HEK293 (cell line): ENCODE data around the gene CXCL6.

Source experiments
- CTCF ChIA-PET: fragments of 350-600 bp; formaldehyde crosslinking; extraction: SDS; loops from one replicate; lab custom pipeline; 2021; ENCODE audit warnings: antibody characterized with exemption; lab: Yijun Ruan, JAX
- POLR2A ChIA-PET: fragments of 300-600 bp; formaldehyde crosslinking; extraction: SDS; loops from one replicate; lab custom pipeline; 2020; ENCODE audit warnings: antibody characterized with exemption, inconsistent platforms; lab: Yijun Ruan, JAX
- H3K27ac ChIP-seq: fragments of 200-500 bp; sonication (Bioruptor generic); 2 replicates; pipeline ENCODE4 v1.5.1; 2014; ENCODE audit warnings: low read depth, low read length, control low read depth, inconsistent platforms; ENCODE audit errors: extremely low read depth
- H3K36me3 ChIP-seq, 2 experiments: fragments of 200-500 bp in 1 of 2; sonication (Bioruptor generic) in 1 of 2; 1 replicate in 1 of 2; 2 replicates in 1 of 2; pipeline ENCODE4 v1.5.1; 2014 to 2017; ENCODE audit warnings: inconsistent platforms in 2 of 2, low read length in 2 of 2; ENCODE audit not compliant: control insufficient read depth in 2 of 2, insufficient read depth in 1 of 2
- H3K4me1 ChIP-seq: fragments of 200-500 bp; sonication (Bioruptor generic); 2 replicates; pipeline ENCODE4 v1.5.1; 2014; ENCODE audit warnings: mild to moderate bottlenecking, low read length, inconsistent platforms; ENCODE audit not compliant: control insufficient read depth, insufficient read depth
- H3K4me3 ChIP-seq: 2 replicates; pipeline ENCODE4 v1.5.1; 2011; ENCODE audit warnings: low read depth, mild to moderate bottlenecking, control low read depth, low read length, moderate library complexity
- H3K9me3 ChIP-seq: fragments of 200-500 bp; sonication (Bioruptor generic); 2 replicates; pipeline ENCODE4 v1.5.1; 2014; ENCODE audit warnings: low read depth, low read length, inconsistent platforms; ENCODE audit not compliant: control insufficient read depth, insufficient read depth
- GLIS2 ChIP-seq: fragments of 450-650 bp; formaldehyde crosslinking; IDR thresholded peaks from 2 replicates; pipeline ENCODE4 v1.5.1; 2016; ENCODE audit warnings: missing biosample characterization, missing genetic modification characterization
- KLF16 ChIP-seq: fragments of 450-650 bp; formaldehyde crosslinking; IDR thresholded peaks from 2 replicates; pipeline ENCODE4 v1.5.1; 2017; ENCODE audit warnings: missing biosample characterization, missing genetic modification characterization
- MZF1 ChIP-seq: fragments of 450-650 bp; formaldehyde crosslinking; IDR thresholded peaks from 2 replicates; pipeline ENCODE4 v1.5.1; 2017; ENCODE audit warnings: missing biosample characterization, missing genetic modification characterization, borderline replicate concordance
- PATZ1 ChIP-seq: fragments of 450-650 bp; formaldehyde crosslinking; IDR thresholded peaks from 2 replicates; pipeline ENCODE4 v1.5.1; 2016; ENCODE audit warnings: missing biosample characterization, missing genetic modification characterization
- SP2 ChIP-seq: fragments of 450-650 bp; formaldehyde crosslinking; IDR thresholded peaks from 2 replicates; pipeline ENCODE4 v1.5.1; 2016; ENCODE audit warnings: missing biosample characterization, missing genetic modification characterization
- ZBTB48 ChIP-seq: fragments of 450-650 bp; formaldehyde crosslinking; IDR thresholded peaks from 2 replicates; pipeline ENCODE4 v1.5.1; 2016; ENCODE audit warnings: missing biosample characterization, missing genetic modification characterization
- ZBTB49 ChIP-seq: fragments of 450-650 bp; formaldehyde crosslinking; IDR thresholded peaks from 2 replicates; pipeline ENCODE4 v1.5.1; 2016; ENCODE audit warnings: missing biosample characterization, missing genetic modification characterization, low read depth
- ZBTB8A ChIP-seq: fragments of 450-650 bp; formaldehyde crosslinking; IDR thresholded peaks from 2 replicates; pipeline ENCODE4 v1.5.1; 2016; ENCODE audit warnings: missing biosample characterization, missing genetic modification characterization
- ZNF112 ChIP-seq: fragments of 450-650 bp; formaldehyde crosslinking; IDR thresholded peaks from 2 replicates; pipeline ENCODE4 v1.5.0; 2017; ENCODE audit warnings: missing biosample characterization, missing genetic modification characterization
- ZNF146 ChIP-seq: fragments of 450-650 bp; formaldehyde crosslinking; IDR thresholded peaks from 2 replicates; pipeline ENCODE4 v1.5.1; 2016; ENCODE audit warnings: missing biosample characterization, missing genetic modification characterization
- ZNF18 ChIP-seq: fragments of 450-650 bp; formaldehyde crosslinking; IDR thresholded peaks from 2 replicates; pipeline ENCODE4 v1.5.1; 2016; ENCODE audit warnings: missing biosample characterization, missing genetic modification characterization
- ZNF23 ChIP-seq: fragments of 450-650 bp; formaldehyde crosslinking; IDR thresholded peaks from 2 replicates; pipeline ENCODE4 v1.5.1; 2016; ENCODE audit warnings: missing biosample characterization, missing genetic modification characterization, borderline replicate concordance
- ZNF239 ChIP-seq: fragments of 450-650 bp; formaldehyde crosslinking; IDR thresholded peaks from 2 replicates; pipeline ENCODE4 v1.5.1; 2016; ENCODE audit warnings: missing biosample characterization, missing genetic modification characterization
- ZNF335 ChIP-seq: fragments of 450-650 bp; formaldehyde crosslinking; conservative IDR thresholded peaks from 2 replicates; pipeline ENCODE4 v1.5.1; 2016; ENCODE audit warnings: missing biosample characterization, missing genetic modification characterization
- ZNF366 ChIP-seq: fragments of 450-650 bp; formaldehyde crosslinking; conservative IDR thresholded peaks from 2 replicates; pipeline ENCODE4 v1.5.1; 2016; ENCODE audit warnings: missing biosample characterization, missing genetic modification characterization
- ZNF394 ChIP-seq: fragments of 450-650 bp; formaldehyde crosslinking; IDR thresholded peaks from 2 replicates; pipeline ENCODE4 v1.5.1; 2016; ENCODE audit warnings: missing biosample characterization, missing genetic modification characterization, mild to moderate bottlenecking, moderate library complexity, borderline replicate concordance
- ZNF558 ChIP-seq: fragments of 450-650 bp; formaldehyde crosslinking; IDR thresholded peaks from 2 replicates; pipeline ENCODE4 v1.5.1; 2016; ENCODE audit warnings: missing biosample characterization, missing genetic modification characterization
- TF ChIP-seq, protein P1 (sequence below): fragments of 450-650 bp; formaldehyde crosslinking; IDR thresholded peaks from 2 replicates; pipeline ENCODE4 v1.5.0; 2017; ENCODE audit warnings: missing biosample characterization, missing genetic modification characterization, borderline replicate concordance
- TF ChIP-seq, protein P2 (sequence below): fragments of 450-650 bp; formaldehyde crosslinking; IDR thresholded peaks from 2 replicates; pipeline ENCODE4 v1.5.1; 2017; ENCODE audit warnings: missing biosample characterization, missing genetic modification characterization
- TF ChIP-seq, protein P3 (sequence below): fragments of 450-650 bp; formaldehyde crosslinking; optimal IDR thresholded peaks from 2 replicates; pipeline ENCODE3; 2016; ENCODE audit warnings: missing biosample characterization, mild to moderate bottlenecking, missing genetic modification characterization

CXCL6 gene

GRCh38 chr4:73850261-73850970 lies 13.9 kb downstream of the CXCL6 start:
- ChIA-PET POLR2A (no interaction called here), CTCF (no interaction called here)
- Histone ChIP-seq H3K9me3 (no peaks in the 10 kb centered on the region), H3K4me3 (no peak overlapping the region), H3K4me1 (no peaks in the 10 kb centered on the region), H3K36me3 (no peaks in the 10 kb centered on the region), H3K27ac (no peak overlapping the region)
- TF ChIP-seq ZNF18 (tag by site-specific recombination): no peak
- TF ChIP-seq GLIS2 (tag by site-specific recombination): no peak
- no peak for TF ChIP-seq ZBTB49 (tag by site-specific recombination)
- TF ChIP-seq, protein P1, sequence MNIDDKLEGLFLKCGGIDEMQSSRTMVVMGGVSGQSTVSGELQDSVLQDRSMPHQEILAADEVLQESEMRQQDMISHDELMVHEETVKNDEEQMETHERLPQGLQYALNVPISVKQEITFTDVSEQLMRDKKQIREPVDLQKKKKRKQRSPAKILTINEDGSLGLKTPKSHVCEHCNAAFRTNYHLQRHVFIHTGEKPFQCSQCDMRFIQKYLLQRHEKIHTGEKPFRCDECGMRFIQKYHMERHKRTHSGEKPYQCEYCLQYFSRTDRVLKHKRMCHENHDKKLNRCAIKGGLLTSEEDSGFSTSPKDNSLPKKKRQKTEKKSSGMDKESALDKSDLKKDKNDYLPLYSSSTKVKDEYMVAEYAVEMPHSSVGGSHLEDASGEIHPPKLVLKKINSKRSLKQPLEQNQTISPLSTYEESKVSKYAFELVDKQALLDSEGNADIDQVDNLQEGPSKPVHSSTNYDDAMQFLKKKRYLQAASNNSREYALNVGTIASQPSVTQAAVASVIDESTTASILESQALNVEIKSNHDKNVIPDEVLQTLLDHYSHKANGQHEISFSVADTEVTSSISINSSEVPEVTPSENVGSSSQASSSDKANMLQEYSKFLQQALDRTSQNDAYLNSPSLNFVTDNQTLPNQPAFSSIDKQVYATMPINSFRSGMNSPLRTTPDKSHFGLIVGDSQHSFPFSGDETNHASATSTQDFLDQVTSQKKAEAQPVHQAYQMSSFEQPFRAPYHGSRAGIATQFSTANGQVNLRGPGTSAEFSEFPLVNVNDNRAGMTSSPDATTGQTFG (tag by site-specific recombination): no peak
- no peak for TF ChIP-seq ZNF146 (tag by site-specific recombination)
- TF ChIP-seq ZNF558 (tag by site-specific recombination): no peak
- no peak for TF ChIP-seq ZNF112 (tag by site-specific recombination)
- TF ChIP-seq MZF1 (tag by site-specific recombination): no peak
- TF ChIP-seq SP2 (tag by site-specific recombination): no peak
- TF ChIP-seq ZBTB8A (tag by site-specific recombination): no peak
- no peak for TF ChIP-seq ZNF239 (tag by site-specific recombination)
- no peak for TF ChIP-seq KLF16 (tag by site-specific recombination)
- TF ChIP-seq PATZ1 (tag by site-specific recombination): no peak
- TF ChIP-seq ZBTB48: no peak
- TF ChIP-seq, protein P2, sequence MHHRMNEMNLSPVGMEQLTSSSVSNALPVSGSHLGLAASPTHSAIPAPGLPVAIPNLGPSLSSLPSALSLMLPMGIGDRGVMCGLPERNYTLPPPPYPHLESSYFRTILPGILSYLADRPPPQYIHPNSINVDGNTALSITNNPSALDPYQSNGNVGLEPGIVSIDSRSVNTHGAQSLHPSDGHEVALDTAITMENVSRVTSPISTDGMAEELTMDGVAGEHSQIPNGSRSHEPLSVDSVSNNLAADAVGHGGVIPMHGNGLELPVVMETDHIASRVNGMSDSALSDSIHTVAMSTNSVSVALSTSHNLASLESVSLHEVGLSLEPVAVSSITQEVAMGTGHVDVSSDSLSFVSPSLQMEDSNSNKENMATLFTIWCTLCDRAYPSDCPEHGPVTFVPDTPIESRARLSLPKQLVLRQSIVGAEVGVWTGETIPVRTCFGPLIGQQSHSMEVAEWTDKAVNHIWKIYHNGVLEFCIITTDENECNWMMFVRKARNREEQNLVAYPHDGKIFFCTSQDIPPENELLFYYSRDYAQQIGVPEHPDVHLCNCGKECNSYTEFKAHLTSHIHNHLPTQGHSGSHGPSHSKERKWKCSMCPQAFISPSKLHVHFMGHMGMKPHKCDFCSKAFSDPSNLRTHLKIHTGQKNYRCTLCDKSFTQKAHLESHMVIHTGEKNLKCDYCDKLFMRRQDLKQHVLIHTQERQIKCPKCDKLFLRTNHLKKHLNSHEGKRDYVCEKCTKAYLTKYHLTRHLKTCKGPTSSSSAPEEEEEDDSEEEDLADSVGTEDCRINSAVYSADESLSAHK (tag by site-specific recombination): no peak
- TF ChIP-seq ZNF366: no peak
- TF ChIP-seq, protein P3, sequence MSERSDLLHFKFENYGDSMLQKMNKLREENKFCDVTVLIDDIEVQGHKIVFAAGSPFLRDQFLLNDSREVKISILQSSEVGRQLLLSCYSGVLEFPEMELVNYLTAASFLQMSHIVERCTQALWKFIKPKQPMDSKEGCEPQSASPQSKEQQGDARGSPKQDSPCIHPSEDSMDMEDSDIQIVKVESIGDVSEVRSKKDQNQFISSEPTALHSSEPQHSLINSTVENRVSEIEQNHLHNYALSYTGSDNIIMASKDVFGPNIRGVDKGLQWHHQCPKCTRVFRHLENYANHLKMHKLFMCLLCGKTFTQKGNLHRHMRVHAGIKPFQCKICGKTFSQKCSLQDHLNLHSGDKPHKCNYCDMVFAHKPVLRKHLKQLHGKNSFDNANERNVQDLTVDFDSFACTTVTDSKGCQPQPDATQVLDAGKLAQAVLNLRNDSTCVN (tag by site-specific recombination): no peak
- no peak for TF ChIP-seq ZNF23
- TF ChIP-seq ZNF335 (tag by site-specific recombination): no peak
- no peak for TF ChIP-seq ZNF394
